ENCODE data around the gene DPYSL5.

The DPYSL5 gene

DNA sequence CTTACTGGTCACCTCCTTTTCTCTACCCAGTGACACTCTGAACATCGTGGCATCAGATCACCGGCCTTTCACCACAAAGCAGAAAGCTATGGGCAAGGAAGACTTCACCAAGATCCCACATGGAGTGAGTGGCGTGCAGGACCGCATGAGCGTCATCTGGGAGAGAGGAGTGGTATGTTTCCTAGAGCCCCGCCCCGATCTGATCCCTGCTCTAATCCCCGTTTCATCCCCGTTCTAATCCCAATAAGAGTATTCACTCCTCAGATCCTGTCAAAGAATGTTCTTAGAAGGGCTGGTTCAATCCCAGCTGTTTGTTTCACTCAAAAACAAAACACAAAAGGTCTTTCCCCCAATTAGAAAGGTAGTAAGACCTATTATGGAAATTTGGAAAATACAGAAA is 92.1 kb downstream of the DPYSL5 start:
- H3K27ac ChIP-seq (ENCODE audit: low read length), result no peak overlapping the region
- H3K4me1 ChIP-seq (ENCODE audit: control insufficient read depth, low read depth, low read length), result peaks cover 4% of the 10 kb centered on the region
- no peaks in the 10 kb centered on the region for H3K36me3 ChIP-seq (ENCODE audit: control insufficient read depth, low read depth, low read length)
- H3K9ac ChIP-seq (ENCODE audit: low read length), result no peak overlapping the region
- peaks cover 9% of the 10 kb centered on the region for H3K27me3 ChIP-seq (ENCODE audit: control insufficient read depth, insufficient read depth, low read length)
- H3K4me3 ChIP-seq (ENCODE audit: low read length), result no peak overlapping the region
- no peaks in the 10 kb centered on the region for H3K9me3 ChIP-seq (ENCODE audit: control insufficient read depth, low read depth, low read length)

DNA sequence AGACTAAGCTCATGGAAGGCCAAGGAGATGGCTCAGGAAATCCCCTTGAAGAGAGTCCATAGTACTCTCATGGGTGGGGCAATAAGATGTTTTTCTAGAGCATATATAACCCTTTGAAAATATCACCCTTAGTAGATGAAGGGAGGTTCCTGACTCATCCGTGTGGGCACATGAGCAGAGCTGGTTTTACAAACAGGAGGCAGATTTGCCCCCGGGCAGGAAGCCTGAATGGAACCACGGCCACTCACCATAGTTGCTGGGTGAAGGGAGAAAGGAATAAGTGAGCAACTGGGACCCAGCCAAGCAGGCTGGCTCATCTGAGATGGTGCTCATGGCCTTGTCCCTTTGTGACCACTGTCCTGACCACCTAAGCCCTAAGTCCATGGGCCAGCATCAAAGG is 93.6 kb downstream of the DPYSL5 start:
- H3K27me3 ChIP-seq (ENCODE audit: control insufficient read depth, insufficient read depth, low read length), result peaks cover 9% of the 10 kb centered on the region
- H3K4me3 ChIP-seq (ENCODE audit: low read length), result no peak overlapping the region
- no peaks in the 10 kb centered on the region for H3K36me3 ChIP-seq (ENCODE audit: control insufficient read depth, low read depth, low read length)
- H3K27ac ChIP-seq (ENCODE audit: low read length), result no peak overlapping the region
- no peaks in the 10 kb centered on the region for H3K9me3 ChIP-seq (ENCODE audit: control insufficient read depth, low read depth, low read length)
- H3K4me1 ChIP-seq (ENCODE audit: control insufficient read depth, low read depth, low read length), result peaks cover 4% of the 10 kb centered on the region
- H3K9ac ChIP-seq (ENCODE audit: low read length), result no peak overlapping the region

DNA sequence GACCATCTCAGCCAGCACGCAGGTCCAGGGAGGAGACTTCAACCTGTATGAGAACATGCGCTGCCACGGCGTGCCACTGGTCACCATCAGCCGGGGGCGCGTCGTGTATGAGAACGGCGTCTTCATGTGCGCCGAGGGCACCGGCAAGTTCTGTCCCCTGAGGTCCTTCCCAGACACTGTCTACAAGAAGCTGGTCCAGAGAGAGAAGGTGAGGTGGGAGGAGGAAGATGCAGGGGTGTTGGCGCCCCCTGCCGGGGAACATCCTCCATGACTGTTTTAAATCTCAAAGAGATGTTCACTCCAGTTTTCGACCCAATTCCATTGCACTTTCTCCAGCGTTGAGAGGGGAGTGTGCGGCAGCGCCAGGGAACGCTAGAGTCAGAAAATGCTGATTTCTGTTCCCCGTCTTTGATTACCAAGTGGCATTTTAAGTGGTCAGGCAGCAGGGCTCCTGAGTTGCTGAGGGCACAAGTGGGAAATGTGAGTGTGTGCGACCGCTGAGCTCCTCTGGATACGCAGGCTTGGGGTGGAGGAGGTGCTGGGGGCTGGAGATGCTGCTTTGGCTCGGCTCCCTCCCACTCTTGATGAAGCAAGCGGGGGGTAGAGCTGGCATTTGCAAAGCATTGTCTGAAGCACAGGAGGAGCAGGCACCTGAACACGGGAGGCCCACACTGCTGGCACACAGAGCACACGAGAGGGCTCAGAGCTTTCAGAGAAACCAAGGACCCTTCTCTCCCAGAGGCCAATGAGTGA is 94.8 kb downstream of the DPYSL5 start:
- Histone ChIP-seq H3K36me3 (ENCODE audit: control insufficient read depth, low read depth, low read length) (no peaks in the 10 kb centered on the region), H3K27ac (ENCODE audit: low read length) (no peak overlapping the region), H3K4me3 (ENCODE audit: low read length) (peak overlapping the region; percentile 69), H3K9me3 (ENCODE audit: control insufficient read depth, low read depth, low read length) (no peaks in the 10 kb centered on the region), H3K4me1 (ENCODE audit: control insufficient read depth, low read depth, low read length) (peaks cover 4% of the 10 kb centered on the region), H3K27me3 (ENCODE audit: control insufficient read depth, insufficient read depth, low read length) (peaks cover 9% of the 10 kb centered on the region), H3K9ac (ENCODE audit: low read length) (no peak overlapping the region)

DNA sequence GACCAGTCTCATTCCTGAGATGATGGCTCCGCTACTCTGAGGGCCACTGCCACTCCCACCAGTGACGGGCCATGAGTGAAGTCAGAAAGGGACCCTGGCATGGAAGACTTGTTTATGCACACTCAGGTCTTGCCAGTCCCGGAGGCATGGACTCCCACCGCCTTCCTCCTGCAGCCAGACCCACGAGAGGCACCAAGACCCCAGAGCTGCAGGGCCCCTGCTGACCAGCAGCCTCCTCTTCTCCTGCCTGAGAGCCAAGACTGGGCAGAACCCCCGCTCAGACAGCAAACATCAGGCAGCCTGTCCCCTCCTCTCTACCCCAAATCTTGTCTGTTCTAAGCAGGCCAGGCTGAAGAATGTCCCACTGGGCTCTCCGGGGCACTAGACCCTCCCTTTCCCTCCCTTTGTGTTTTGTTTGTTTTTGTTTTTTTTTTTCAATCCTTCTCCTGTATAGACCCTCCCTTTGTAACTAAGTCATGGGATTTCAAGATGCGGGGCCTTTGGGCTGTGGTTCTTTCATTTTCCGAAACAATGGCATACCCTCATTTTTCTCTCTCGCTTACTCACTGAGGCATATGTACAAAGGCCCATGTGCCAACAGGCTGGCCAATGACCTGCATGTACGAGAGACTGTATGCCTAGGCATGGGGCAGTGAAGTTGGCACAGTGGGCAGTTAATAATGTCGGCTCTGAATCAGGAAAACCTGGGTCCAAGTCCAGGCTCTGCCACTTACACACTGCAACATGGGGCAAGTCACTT is 98.2 kb downstream of the DPYSL5 start:
- Histone ChIP-seq H3K27ac (ENCODE audit: low read length) (no peak overlapping the region), H3K9ac (ENCODE audit: low read length) (no peak overlapping the region), H3K36me3 (ENCODE audit: control insufficient read depth, low read depth, low read length) (no peaks in the 10 kb centered on the region), H3K9me3 (ENCODE audit: control insufficient read depth, low read depth, low read length) (no peaks in the 10 kb centered on the region), H3K27me3 (ENCODE audit: control insufficient read depth, insufficient read depth, low read length) (peaks cover 9% of the 10 kb centered on the region), H3K4me1 (ENCODE audit: control insufficient read depth, low read depth, low read length) (peaks cover 4% of the 10 kb centered on the region), H3K4me3 (ENCODE audit: low read length) (no peak overlapping the region)

DNA sequence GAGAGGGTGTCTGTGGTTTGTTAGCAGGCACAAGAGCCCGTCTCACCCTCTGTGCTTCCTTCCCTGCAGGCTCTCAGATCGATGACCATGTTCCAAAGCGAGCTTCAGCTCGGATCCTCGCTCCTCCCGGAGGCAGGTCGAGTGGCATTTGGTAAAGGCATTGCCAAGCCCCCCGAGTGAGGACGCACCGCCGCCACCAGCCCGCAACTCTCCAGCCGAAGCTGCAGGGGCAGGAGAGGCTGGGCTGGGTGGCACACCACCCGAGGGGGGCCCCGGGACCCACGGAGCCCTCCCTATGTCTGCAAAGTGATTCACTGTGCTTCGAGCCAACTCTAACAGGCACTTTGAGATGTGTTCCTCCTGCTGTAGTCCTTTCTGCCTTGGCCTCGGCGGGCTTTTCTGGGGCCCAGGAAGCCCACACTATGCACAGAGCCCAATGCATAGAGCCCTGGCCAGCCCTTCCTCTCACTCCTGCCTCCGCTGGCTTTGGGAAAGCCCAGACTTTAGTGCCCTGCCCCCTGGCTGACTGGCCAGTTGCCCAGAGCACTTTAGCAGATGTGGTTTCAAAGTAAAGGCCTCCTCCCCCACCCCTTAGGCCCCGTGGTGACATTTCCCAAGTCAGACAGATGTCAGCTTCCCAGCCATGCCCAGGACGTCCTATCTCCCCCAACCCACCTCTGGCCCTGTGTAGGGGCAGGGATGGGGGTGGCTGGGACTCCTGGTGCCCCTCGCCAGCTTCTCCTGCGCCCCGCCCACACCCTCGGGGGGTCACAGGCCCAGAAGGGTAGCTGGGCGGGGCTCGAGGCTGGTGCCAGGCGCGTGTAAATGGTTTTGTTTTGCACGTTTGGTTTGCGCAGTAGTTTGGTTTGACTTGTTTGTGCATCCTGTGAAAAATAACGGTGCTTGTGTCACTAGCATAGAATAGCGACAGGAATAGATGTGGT is 99.2 kb downstream of the DPYSL5 start:
- Histone ChIP-seq H3K9ac (ENCODE audit: low read length) (no peak overlapping the region), H3K4me1 (ENCODE audit: control insufficient read depth, low read depth, low read length) (peaks cover 4% of the 10 kb centered on the region), H3K9me3 (ENCODE audit: control insufficient read depth, low read depth, low read length) (no peaks in the 10 kb centered on the region), H3K27me3 (ENCODE audit: control insufficient read depth, insufficient read depth, low read length) (peaks cover 9% of the 10 kb centered on the region), H3K36me3 (ENCODE audit: control insufficient read depth, low read depth, low read length) (no peaks in the 10 kb centered on the region), H3K27ac (ENCODE audit: low read length) (no peak overlapping the region), H3K4me3 (ENCODE audit: low read length) (no peak overlapping the region)

DNA sequence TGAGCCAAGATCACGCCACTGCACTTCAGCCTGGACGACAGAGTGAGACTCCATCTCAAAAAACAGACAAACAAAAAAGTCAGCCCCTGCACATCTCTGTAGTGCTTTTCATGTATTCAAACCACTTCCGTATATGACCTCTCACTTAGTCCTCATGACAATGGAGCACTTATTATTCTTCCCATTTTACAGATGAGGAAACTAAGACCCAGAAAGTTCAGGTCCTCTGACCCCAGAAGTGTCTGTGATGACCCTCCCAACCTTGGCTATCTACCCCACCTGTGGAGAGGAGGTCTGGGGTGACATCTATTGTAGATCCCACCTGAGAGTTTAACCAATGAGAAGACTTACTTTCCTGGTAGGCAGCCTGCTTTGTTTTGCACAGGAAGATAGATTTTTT is 100.9 kb downstream of the DPYSL5 start:
- Histone ChIP-seq H3K4me3 (ENCODE audit: low read length) (no peak overlapping the region), H3K9ac (ENCODE audit: low read length) (no peak overlapping the region), H3K27me3 (ENCODE audit: control insufficient read depth, insufficient read depth, low read length) (peaks cover 2% of the 10 kb centered on the region), H3K4me1 (ENCODE audit: control insufficient read depth, low read depth, low read length) (no peaks in the 10 kb centered on the region), H3K9me3 (ENCODE audit: control insufficient read depth, low read depth, low read length) (no peaks in the 10 kb centered on the region), H3K36me3 (ENCODE audit: control insufficient read depth, low read depth, low read length) (no peaks in the 10 kb centered on the region), H3K27ac (ENCODE audit: low read length) (no peak overlapping the region)

DNA sequence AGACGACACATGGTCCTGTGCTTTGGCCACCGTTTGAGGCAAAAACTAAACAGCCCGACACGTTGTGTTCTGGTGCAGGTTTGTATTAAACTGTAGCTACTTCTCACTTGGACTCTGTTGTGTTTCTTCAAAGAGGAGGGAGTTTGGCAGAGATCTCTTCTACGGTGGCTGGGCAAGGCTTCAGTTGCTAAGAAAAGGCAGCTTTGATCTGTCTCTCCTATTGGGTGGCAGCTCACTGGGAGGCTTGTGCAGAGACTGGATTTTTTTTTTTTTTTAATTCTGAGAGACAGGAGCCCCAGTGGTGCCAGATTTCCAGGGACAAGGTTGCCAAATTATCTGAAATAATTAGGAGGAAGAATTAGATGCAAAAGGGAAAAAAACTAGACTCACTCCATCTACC is 102.3 kb downstream of the DPYSL5 start:
- Histone ChIP-seq H3K4me3 (ENCODE audit: low read length) (no peak overlapping the region), H3K4me1 (ENCODE audit: control insufficient read depth, low read depth, low read length) (no peaks in the 10 kb centered on the region)

DNA sequence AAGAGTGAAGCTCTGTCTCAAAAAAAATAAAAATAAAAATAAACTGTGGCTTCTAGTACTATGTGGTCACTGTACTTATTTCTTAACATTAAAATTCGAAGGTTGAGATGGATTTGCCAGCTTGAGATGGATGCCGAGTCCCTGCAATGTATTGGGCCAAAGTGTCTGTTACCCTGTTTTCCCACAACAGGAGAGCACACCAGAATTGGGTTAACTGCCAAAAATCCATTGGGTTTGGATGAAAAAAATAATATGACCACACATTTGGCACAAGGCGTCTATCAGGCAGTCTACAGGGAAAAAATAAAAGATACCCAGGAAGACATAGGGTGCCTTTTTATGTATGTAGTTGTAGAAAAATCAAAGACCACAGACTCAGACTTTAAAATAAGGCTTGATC is 103.3 kb downstream of the DPYSL5 start:
- no peaks in the 10 kb centered on the region for H3K36me3 ChIP-seq (ENCODE audit: control insufficient read depth, low read depth, low read length)
- H3K9me3 ChIP-seq (ENCODE audit: control insufficient read depth, low read depth, low read length), result no peaks in the 10 kb centered on the region
- H3K4me3 ChIP-seq (ENCODE audit: low read length), result no peak overlapping the region
- H3K27me3 ChIP-seq (ENCODE audit: control insufficient read depth, insufficient read depth, low read length), result no peaks in the 10 kb centered on the region
- H3K9ac ChIP-seq (ENCODE audit: low read length), result no peak overlapping the region
- no peak overlapping the region for H3K27ac ChIP-seq (ENCODE audit: low read length)
- H3K4me1 ChIP-seq (ENCODE audit: control insufficient read depth, low read depth, low read length), result no peaks in the 10 kb centered on the region

More for the DNA sequence above, 102.3 kb downstream of the DPYSL5 start:
- no peaks in the 10 kb centered on the region for H3K9me3 ChIP-seq (ENCODE audit: control insufficient read depth, low read depth, low read length)
- no peaks in the 10 kb centered on the region for H3K36me3 ChIP-seq (ENCODE audit: control insufficient read depth, low read depth, low read length)
- no peaks in the 10 kb centered on the region for H3K27me3 ChIP-seq (ENCODE audit: control insufficient read depth, insufficient read depth, low read length)
- H3K9ac ChIP-seq (ENCODE audit: low read length), result no peak overlapping the region
- H3K27ac ChIP-seq (ENCODE audit: low read length), result no peak overlapping the region

DNA sequence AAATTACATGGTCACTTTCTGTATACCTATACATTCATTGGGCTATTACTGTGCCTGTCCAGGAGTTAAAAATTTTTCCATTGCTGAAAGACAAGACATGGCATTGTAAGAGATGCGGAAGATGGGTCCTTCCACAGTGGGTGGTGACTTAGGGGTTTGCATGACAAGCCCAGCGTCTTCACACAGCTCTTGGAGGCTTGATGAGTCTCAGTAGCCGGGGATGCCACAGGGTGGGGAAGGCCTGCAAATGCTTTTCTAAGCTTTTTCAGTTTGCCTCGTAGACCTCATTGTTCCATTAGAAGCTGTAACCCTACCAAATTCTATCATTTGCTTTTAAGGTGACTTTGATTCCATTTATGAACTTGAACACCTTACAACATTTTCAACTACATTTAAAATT is 104.4 kb downstream of the DPYSL5 start:
- Histone ChIP-seq H3K36me3 (ENCODE audit: control insufficient read depth, low read depth, low read length) (no peaks in the 10 kb centered on the region), H3K4me3 (ENCODE audit: low read length) (no peak overlapping the region), H3K27me3 (ENCODE audit: control insufficient read depth, insufficient read depth, low read length) (no peaks in the 10 kb centered on the region), H3K9ac (ENCODE audit: low read length) (no peak overlapping the region), H3K27ac (ENCODE audit: low read length) (no peak overlapping the region), H3K4me1 (ENCODE audit: control insufficient read depth, low read depth, low read length) (no peaks in the 10 kb centered on the region), H3K9me3 (ENCODE audit: control insufficient read depth, low read depth, low read length) (no peaks in the 10 kb centered on the region)

DNA sequence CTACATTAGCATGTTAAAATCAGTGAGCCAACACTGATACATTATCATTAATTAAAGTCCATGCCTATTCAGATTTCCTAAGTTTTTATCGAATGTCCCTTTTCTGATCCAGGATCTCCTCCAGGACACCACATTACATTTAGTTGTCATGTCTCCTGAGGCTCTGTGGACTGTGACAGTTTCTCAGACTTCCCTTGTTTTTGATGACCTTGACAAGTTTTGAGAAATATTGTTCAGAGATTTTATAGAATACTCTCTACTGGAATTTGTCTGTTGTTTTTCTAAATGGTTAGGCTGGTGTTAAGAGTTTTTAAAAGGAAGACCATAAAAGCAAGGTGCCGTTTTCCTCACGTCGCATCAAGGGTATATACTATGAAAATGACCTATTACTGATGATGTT is 106.2 kb downstream of the DPYSL5 start:
- Histone ChIP-seq H3K4me3 (ENCODE audit: low read length) (no peak overlapping the region), H3K27ac (ENCODE audit: low read length) (no peak overlapping the region), H3K4me1 (ENCODE audit: control insufficient read depth, low read depth, low read length) (no peaks in the 10 kb centered on the region), H3K36me3 (ENCODE audit: control insufficient read depth, low read depth, low read length) (no peaks in the 10 kb centered on the region), H3K9me3 (ENCODE audit: control insufficient read depth, low read depth, low read length) (no peaks in the 10 kb centered on the region), H3K9ac (ENCODE audit: low read length) (no peak overlapping the region), H3K27me3 (ENCODE audit: control insufficient read depth, insufficient read depth, low read length) (no peaks in the 10 kb centered on the region)

DNA sequence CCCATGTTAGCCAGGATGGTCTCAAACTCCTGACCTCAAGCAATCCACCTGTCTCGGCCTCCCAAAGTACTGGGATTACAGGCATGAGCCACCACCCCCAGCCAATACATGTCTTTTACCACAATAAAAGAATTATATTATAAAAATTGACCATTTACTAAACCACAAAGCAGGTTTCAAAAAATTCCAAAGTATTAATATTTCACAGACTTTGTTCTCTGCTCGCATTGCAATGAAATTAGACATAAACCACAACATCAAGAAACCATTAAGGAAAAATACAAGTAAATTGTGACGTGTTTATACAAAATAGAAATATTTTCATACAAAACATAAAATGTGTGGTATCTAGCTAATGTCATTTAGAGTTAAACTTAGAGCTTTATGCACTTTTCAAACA is 109.1 kb downstream of the DPYSL5 start:
- Histone ChIP-seq H3K27me3 (ENCODE audit: control insufficient read depth, insufficient read depth, low read length) (no peaks in the 10 kb centered on the region), H3K9ac (ENCODE audit: low read length) (no peak overlapping the region), H3K4me1 (ENCODE audit: control insufficient read depth, low read depth, low read length) (no peaks in the 10 kb centered on the region), H3K9me3 (ENCODE audit: control insufficient read depth, low read depth, low read length) (no peaks in the 10 kb centered on the region), H3K36me3 (ENCODE audit: control insufficient read depth, low read depth, low read length) (no peaks in the 10 kb centered on the region), H3K27ac (ENCODE audit: low read length) (no peak overlapping the region), H3K4me3 (ENCODE audit: low read length) (no peak overlapping the region)

Data from iPS-18a (cell line).